Lung (tissue), 12 donors: ENCODE results near the gene CGB1. TPM values are rescaled to one million over a fixed set of nuclear protein-coding genes. Genes with fewer than 3 reads are reported as not detected.

Source experiments
- ATAC-seq: fragments of 200-7000 bp; cut with Tn5 transposase; one replicate; pipeline ENCODE4 v1.9.1; 2020; ENCODE audit warnings: moderate number of reproducible peaks; ENCODE audit not compliant: insufficient read depth, low FRiP score
- DNase-seq, 3 donors: peaks; one replicate each; pipeline ENCODE4 v3.0.0-alpha.2; 2013 to 2017
- H3K27ac ChIP-seq, 2 donors: one replicate each; pipeline ENCODE4 v1.5.1; 2013; ENCODE audit warnings: mild to moderate bottlenecking in 2 of 2, moderate library complexity in 2 of 2, control low read depth in 1 of 2, inconsistent platforms in 1 of 2, low read depth in 1 of 2, low read length in 1 of 2
- H3K27me3 ChIP-seq, 3 donors: one replicate each; pipeline ENCODE4 v1.5.1; 2013; ENCODE audit warnings: low read length in 2 of 3; ENCODE audit not compliant: control insufficient read depth in 3 of 3, insufficient read depth in 3 of 3
- H3K36me3 ChIP-seq, 4 donors: one replicate each; pipeline ENCODE4 v1.5.1; 2013; ENCODE audit warnings: low read length in 4 of 4, mild to moderate bottlenecking in 1 of 4, moderate library complexity in 1 of 4; ENCODE audit not compliant: control insufficient read depth in 4 of 4, insufficient read depth in 4 of 4
- H3K4me1 ChIP-seq, 5 donors: one replicate each; pipeline ENCODE4 v1.5.1; 2013; ENCODE audit warnings: low read length in 5 of 5, mild to moderate bottlenecking in 2 of 5, moderate library complexity in 1 of 5; ENCODE audit not compliant: control insufficient read depth in 5 of 5, insufficient read depth in 5 of 5
- H3K4me3 ChIP-seq: one replicate; pipeline ENCODE4 v1.5.1; 2013; ENCODE audit warnings: mild to moderate bottlenecking, control low read depth, moderate library complexity
- H3K9ac ChIP-seq, 2 donors: one replicate each; pipeline ENCODE4 v1.5.1; 2013; ENCODE audit warnings: low read length in 2 of 2, control low read depth in 1 of 2; ENCODE audit not compliant: insufficient read depth in 1 of 2
- H3K9me3 ChIP-seq, 4 donors: one replicate each; pipeline ENCODE4 v1.5.1; 2013; ENCODE audit warnings: low read length in 3 of 4, mild to moderate bottlenecking in 1 of 4, moderate library complexity in 1 of 4; ENCODE audit not compliant: control insufficient read depth in 4 of 4, insufficient read depth in 3 of 4
- WGBS, 2 donors: extraction: QIAGEN DNeasy Blood & Tissue Kit; methylation state at CpG; one replicate each; pipeline ENCODE4 v1.1.7; 2013; 5-methylcytosine and 5-hydroxymethylcytosine counted together
- polyA plus RNA-seq, 2 donors: library from polyadenylated mRNA; stranded (reverse); fragments of 200-250 nt; gene quantifications; one replicate each; pipeline ENCODE4 v1.2.1, GENCODE V29; 2013
- total RNA-seq, 2 donors: library from RNA; depleted of rRNA in 1 of 2; stranded (reverse); fragments of >200 nt in 1 of 2; gene quantifications; one replicate each; pipeline ENCODE4 v1.2.1, GENCODE V29; 2014 to 2021
- TF ChIP-seq, protein P1 (sequence below): IDR thresholded peaks from 2 replicates; pipeline ENCODE4 v1.5.1; 2012; ENCODE audit warnings: mild to moderate bottlenecking; ENCODE audit errors: control extremely low read depth, extremely low read depth
- donor health status: control.
- donor health status: control.
- donor health status: Bipolar disorder and iron deficiency.
- donor health status: healthy.
- donor health status: DM: yes; HTN: yes; CAD: no.

CGB1 gene
- total and polyA plus RNA-seq, 4 donors = not detected

DNA sequence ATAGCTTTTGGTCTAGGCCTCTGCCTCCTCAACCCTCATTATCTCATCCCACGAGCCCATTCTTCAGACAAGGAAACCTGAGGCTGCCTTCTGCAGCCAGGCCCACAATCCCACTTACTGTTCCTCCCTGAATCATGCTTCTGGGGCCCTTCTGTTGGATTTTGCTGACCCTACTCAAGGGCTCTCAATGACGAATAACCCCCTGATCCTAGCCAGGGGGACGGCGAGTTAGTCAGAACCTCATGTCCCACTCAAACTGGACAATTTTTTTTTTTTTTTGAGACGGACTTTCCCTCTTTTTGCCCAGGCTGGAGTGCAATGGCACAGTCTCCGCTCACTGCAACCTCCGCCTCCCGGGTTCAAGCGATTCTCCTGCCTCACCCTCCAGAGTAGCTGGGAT lies 14.6 kb downstream of the CGB1 start:
- DNase-seq (no peak), ATAC-seq (no peak)
- TF ChIP-seq, protein P1, sequence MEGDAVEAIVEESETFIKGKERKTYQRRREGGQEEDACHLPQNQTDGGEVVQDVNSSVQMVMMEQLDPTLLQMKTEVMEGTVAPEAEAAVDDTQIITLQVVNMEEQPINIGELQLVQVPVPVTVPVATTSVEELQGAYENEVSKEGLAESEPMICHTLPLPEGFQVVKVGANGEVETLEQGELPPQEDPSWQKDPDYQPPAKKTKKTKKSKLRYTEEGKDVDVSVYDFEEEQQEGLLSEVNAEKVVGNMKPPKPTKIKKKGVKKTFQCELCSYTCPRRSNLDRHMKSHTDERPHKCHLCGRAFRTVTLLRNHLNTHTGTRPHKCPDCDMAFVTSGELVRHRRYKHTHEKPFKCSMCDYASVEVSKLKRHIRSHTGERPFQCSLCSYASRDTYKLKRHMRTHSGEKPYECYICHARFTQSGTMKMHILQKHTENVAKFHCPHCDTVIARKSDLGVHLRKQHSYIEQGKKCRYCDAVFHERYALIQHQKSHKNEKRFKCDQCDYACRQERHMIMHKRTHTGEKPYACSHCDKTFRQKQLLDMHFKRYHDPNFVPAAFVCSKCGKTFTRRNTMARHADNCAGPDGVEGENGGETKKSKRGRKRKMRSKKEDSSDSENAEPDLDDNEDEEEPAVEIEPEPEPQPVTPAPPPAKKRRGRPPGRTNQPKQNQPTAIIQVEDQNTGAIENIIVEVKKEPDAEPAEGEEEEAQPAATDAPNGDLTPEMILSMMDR = no peak
- H3K4me1 ChIP-seq = peaks cover 0 to 19% (median 4%) of the 10 kb centered on the region in 5 donors
- H3K9ac ChIP-seq = no peak overlapping the region
- H3K36me3 ChIP-seq = no peaks in the 10 kb centered on the region
- 91 to 96% methylated on average over 9 of the region's 9 CpGs for WGBS, 2 donors
- H3K27me3 ChIP-seq = peaks cover 0 to 30% (median 15%) of the 10 kb centered on the region in 3 donors
- H3K27ac ChIP-seq = no peak overlapping the region
- H3K4me3 ChIP-seq = no peak overlapping the region
- H3K9me3 ChIP-seq = no peaks in the 10 kb centered on the region

DNA sequence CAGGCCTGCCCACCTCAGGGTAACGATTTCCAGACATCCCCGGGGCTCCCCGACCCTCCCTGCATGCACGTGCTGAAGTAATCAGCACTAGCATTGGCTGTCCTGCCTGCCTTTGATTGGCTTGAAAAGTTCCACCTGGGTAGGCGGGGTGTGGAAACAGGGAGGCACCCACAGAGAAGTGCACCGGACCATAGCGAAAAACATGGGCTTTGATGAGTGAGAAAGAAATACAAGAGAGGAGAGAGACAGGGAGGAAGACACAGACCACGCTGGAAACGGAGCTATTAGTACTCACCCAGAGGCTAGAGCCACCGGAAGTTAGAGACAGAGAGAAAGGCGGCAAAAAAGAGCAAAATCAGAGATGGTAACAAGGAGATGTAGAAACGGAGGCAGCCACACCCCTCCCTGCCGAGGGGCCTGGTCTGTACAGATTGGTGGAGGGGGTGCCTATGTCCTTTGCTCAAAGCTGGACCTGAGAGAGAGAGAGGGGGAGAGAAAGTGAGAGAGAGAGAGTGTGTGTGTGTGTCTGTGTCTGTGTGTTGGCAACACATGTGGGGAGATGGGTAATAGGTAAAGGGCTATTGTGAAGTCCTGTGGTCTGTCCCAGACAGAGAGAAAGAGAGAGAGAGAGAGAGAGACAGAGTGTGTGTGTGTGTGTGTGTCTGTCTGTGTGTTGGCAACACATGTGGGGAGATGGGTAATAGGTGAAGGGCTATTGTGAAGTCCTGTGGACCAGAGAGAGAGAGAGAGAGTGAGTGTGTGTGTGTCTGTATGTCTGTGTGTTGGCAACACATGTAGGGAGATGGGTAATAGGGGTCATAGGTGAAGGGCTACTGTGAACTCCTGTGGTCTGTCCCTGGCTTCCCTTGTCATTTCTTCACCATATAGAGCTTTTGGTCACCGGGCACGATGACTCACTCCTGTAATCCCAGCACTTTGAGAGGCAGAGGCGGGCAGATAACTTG lies 15.5 kb downstream of the CGB1 start:
- Histone ChIP-seq H3K9ac (no peak overlapping the region), H3K36me3 (peaks cover 0 to 1% (median 0%) of the 10 kb centered on the region in 4 donors), H3K27ac (no peak overlapping the region), H3K4me3 (no peak overlapping the region), H3K4me1 (peaks cover 0 to 19% (median 4%) of the 10 kb centered on the region in 5 donors), H3K9me3 (no peaks in the 10 kb centered on the region), H3K27me3 (peaks cover 0 to 30% (median 15%) of the 10 kb centered on the region in 3 donors)
- WGBS, 2 donors = 44 to 53% methylated on average over 16 of the region's 16 CpGs
- DNase-seq (no peak), ATAC-seq (no peak)
- TF ChIP-seq, protein P1 = no peak

DNA sequence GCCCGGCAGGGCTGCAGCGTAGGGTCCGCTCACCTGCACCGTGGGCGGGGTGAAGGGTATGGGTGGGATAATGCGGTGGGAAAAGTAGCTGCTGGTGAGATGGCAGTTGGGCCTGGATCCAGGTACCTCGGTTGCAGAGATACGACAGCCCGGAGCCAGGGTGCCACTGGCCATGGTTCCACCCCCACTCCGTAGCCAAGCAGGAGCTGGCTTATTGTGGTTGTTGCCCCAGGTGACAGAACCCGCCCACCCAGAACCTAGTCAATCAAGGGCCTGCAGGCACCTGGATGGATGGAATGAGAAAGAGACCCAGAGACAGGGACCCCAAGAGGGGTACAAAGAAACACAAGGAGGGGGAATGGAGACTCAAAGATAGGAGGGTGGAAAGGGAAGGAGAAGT lies 16.4 kb downstream of the CGB1 start:
- H3K9ac ChIP-seq = no peak overlapping the region
- peaks cover 0 to 30% (median 15%) of the 10 kb centered on the region in 3 donors for H3K27me3 ChIP-seq
- H3K9me3 ChIP-seq = no peaks in the 10 kb centered on the region
- H3K27ac ChIP-seq = no peak overlapping the region
- WGBS, 2 donors = 78 to 79% methylated on average over 11 of the region's 11 CpGs
- TF ChIP-seq, protein P1 = no peak
- ATAC-seq (no peak), DNase-seq (no peak)
- no peak overlapping the region for H3K4me3 ChIP-seq
- peaks cover 0 to 19% (median 4%) of the 10 kb centered on the region in 5 donors for H3K4me1 ChIP-seq
- H3K36me3 ChIP-seq = peaks cover 0 to 10% (median 2%) of the 10 kb centered on the region in 4 donors
